Glutamatergic neuron (in vitro differentiated cells): ENCODE measurements around the gene OAT. TPM values are rescaled to one million over a fixed set of nuclear protein-coding genes. Genes with fewer than 3 reads are reported as not detected.
A peak's percentile ranks its signal among the peaks of the same experiment; 100 is the strongest.

Experiments used
- DNase-seq: peaks from one replicate; pipeline ENCODE4 v3.0.0; 2022
- H3K27ac Mint-ChIP-seq: one replicate; pipeline ENCODE4 v1.8.0; 2020; ENCODE audit warnings: mild to moderate bottlenecking, mixed read lengths, inconsistent platforms; ENCODE audit not compliant: unreplicated experiment
- H3K27me3 Mint-ChIP-seq: one replicate; pipeline ENCODE4 v1.8.0; 2020; ENCODE audit warnings: mild to moderate bottlenecking, moderate library complexity, mixed read lengths, inconsistent platforms; ENCODE audit not compliant: unreplicated experiment
- H3K36me3 Mint-ChIP-seq: one replicate; pipeline ENCODE4 v1.8.0; 2020; ENCODE audit warnings: mild to moderate bottlenecking, mixed read lengths, inconsistent platforms; ENCODE audit not compliant: unreplicated experiment
- H3K4me1 Mint-ChIP-seq: one replicate; pipeline ENCODE4 v1.8.0; 2020; ENCODE audit warnings: mild to moderate bottlenecking, low read depth, mixed read lengths, inconsistent platforms; ENCODE audit not compliant: unreplicated experiment
- H3K4me3 Mint-ChIP-seq: one replicate; pipeline ENCODE4 v1.8.0; 2020; ENCODE audit warnings: mild to moderate bottlenecking, mixed read lengths, inconsistent platforms; ENCODE audit not compliant: unreplicated experiment
- H3K9me3 Mint-ChIP-seq: one replicate; pipeline ENCODE4 v1.8.0; 2020; ENCODE audit warnings: mild to moderate bottlenecking, moderate library complexity, mixed read lengths, inconsistent platforms; ENCODE audit not compliant: unreplicated experiment
- CTCF ChIP-seq: fragments of 200-600 bp; sonication (generic); IDR thresholded peaks from one replicate; pipeline ENCODE4 v1.5.0; 2021; ENCODE audit not compliant: partially characterized antibody, unreplicated experiment
- total RNA-seq: library from RNA; stranded (reverse); fragmentation: NEBNext Ultra II Directional; extraction: Animal tissue kit (Norgen Biotek cat#: 25700); gene quantifications from one replicate; pipeline ENCODE4 v1.2.1, GENCODE V29; 2021; ENCODE audit not compliant: unreplicated experiment

Gene OAT
- total RNA-seq, 1 donor from 2014 or later: 49.2 TPM

- Mint-ChIP-seq H3K36me3 (peaks cover 2% of the 10 kb centered on the region), H3K4me3 (peak overlapping the region; percentile 52), H3K4me1 (peaks cover 2% of the 10 kb centered on the region), H3K9me3 (peaks cover 2% of the 10 kb centered on the region), H3K27ac (no peak overlapping the region), H3K27me3 (peaks cover under 1% of the 10 kb centered on the region)
- DNase-seq: no peak
- peak; percentile 9 for TF ChIP-seq CTCF
Measured at GRCh38 chr10:124347956-124348355, 70.8 kb downstream of the OAT start.

Other genes with a start within 250 kb of the OAT start
- 0.59 TPM for gene NKX1-2, start 31.1 kb upstream of the OAT start, total RNA-seq
- gene LHPP, start 42.9 kb upstream of the OAT start, total RNA-seq: 6.0 TPM